WERI-Rb-1 (cell line): ENCODE measurements around the gene ZCCHC14.
"Not testable (repeated sequence)": the region's sequence is repeated elsewhere in the genome, so short reads cannot be mapped to it uniquely, and the experiment has no call there.

Experiments
- DNase-seq: peaks from one replicate; pipeline ENCODE4 v3.0.0-alpha.2; 2020
- H3K27ac ChIP-seq: fragments of 250-450 bp; sonication (Bioruptor Pico); 2 replicates; pipeline ENCODE4 v1.5.1; 2020; ENCODE audit warnings: mild to moderate bottlenecking, moderate library complexity
- H3K27me3 ChIP-seq: fragments of 250-450 bp; sonication (Bioruptor Pico); 2 replicates; pipeline ENCODE4 v1.5.1; 2021; ENCODE audit warnings: mild to moderate bottlenecking, low read depth, moderate library complexity; ENCODE audit not compliant: insufficient read depth, severe bottlenecking
- H3K36me3 ChIP-seq: fragments of 250-450 bp; sonication (Bioruptor Pico); 2 replicates; pipeline ENCODE4 v1.5.1; 2020; ENCODE audit warnings: mild to moderate bottlenecking, moderate library complexity
- H3K4me3 ChIP-seq: 2 replicates; pipeline ENCODE4 v1.5.1; 2011; ENCODE audit warnings: low read depth, mild to moderate bottlenecking, control low read depth, low read length
- H3K9me3 ChIP-seq: fragments of 250-450 bp; sonication (Bioruptor Pico); 2 replicates; pipeline ENCODE4 v1.5.1; 2021; ENCODE audit warnings: mild to moderate bottlenecking, moderate library complexity; ENCODE audit not compliant: severe bottlenecking
- CTCF ChIP-seq: IDR thresholded peaks from 2 replicates; pipeline ENCODE4 v1.5.1; 2011; ENCODE audit warnings: low read depth, mild to moderate bottlenecking, control low read depth, inconsistent platforms, low read length

ZCCHC14 gene

GRCh38 chr16:87496447-87496801 lies 3.6 kb upstream of the ZCCHC14 start:
- Histone ChIP-seq H3K36me3 (no peaks in the 10 kb centered on the region), H3K27ac (no peak overlapping the region), H3K9me3 (no peaks in the 10 kb centered on the region), H3K27me3 (no peaks in the 10 kb centered on the region), H3K4me3 (no peak overlapping the region)
- DNase-seq: no peak
- TF ChIP-seq CTCF: no peak

GRCh38 chr16:87495578-87496446 lies 3.0 kb upstream of the ZCCHC14 start:
- DNase-seq: no peak
- H3K36me3 ChIP-seq: no peaks in the 10 kb centered on the region
- no peaks in the 10 kb centered on the region for H3K27me3 ChIP-seq
- no peaks in the 10 kb centered on the region for H3K9me3 ChIP-seq
- TF ChIP-seq CTCF: no peak
- no peak overlapping the region for H3K4me3 ChIP-seq
- no peak overlapping the region for H3K27ac ChIP-seq

DNA sequence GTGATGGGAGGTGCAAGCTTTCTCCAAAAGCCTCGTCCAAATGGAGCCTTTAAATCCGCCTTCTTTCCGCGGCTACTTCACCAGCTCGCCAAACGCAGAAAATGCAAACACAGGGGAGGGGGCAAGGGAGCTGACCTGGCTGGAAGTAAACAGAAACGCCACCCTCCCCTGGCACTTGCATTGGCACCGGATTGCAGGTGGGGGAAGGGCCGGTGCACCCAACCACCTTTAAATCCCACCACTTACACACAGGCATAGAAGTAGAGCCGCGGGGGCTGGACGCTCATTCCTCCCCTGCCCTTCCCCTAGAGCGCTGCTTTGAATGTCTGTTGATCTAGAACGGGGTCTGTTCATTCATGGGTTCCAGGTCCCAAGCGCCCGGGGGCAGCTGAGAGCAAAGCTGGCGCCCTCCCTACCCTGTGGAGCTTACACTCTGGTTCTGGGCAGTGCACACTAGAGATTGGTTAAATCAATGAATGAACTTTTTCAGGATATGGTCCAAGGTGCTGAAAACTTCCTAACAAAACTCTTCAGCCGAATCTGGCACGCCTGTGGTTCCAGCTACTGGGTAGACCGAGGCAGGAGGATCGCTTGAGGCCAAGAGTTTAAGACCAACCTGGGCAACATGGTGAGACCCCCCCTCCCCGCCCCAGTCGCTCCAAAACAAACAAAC lies 920 bp upstream of the ZCCHC14 start:
- Histone ChIP-seq H3K27ac (no peak overlapping the region), H3K27me3 (no peaks in the 10 kb centered on the region)
- no peak for DNase-seq

GRCh38 chr16:87492291-87492630 lies 563 bp downstream of the ZCCHC14 start:
- no peaks in the 10 kb centered on the region for H3K27me3 ChIP-seq
- no peak for DNase-seq
- H3K9me3 ChIP-seq: no peaks in the 10 kb centered on the region
- no peak overlapping the region for H3K4me3 ChIP-seq
- no peak for TF ChIP-seq CTCF
- no peaks in the 10 kb centered on the region for H3K36me3 ChIP-seq
- H3K27ac ChIP-seq: no peak overlapping the region

More for the DNA sequence above, 920 bp upstream of the ZCCHC14 start:
- no peak for TF ChIP-seq CTCF
- Histone ChIP-seq H3K36me3 (no peaks in the 10 kb centered on the region), H3K4me3 (peak overlapping the region; percentile 45), H3K9me3 (no peaks in the 10 kb centered on the region)

DNA sequence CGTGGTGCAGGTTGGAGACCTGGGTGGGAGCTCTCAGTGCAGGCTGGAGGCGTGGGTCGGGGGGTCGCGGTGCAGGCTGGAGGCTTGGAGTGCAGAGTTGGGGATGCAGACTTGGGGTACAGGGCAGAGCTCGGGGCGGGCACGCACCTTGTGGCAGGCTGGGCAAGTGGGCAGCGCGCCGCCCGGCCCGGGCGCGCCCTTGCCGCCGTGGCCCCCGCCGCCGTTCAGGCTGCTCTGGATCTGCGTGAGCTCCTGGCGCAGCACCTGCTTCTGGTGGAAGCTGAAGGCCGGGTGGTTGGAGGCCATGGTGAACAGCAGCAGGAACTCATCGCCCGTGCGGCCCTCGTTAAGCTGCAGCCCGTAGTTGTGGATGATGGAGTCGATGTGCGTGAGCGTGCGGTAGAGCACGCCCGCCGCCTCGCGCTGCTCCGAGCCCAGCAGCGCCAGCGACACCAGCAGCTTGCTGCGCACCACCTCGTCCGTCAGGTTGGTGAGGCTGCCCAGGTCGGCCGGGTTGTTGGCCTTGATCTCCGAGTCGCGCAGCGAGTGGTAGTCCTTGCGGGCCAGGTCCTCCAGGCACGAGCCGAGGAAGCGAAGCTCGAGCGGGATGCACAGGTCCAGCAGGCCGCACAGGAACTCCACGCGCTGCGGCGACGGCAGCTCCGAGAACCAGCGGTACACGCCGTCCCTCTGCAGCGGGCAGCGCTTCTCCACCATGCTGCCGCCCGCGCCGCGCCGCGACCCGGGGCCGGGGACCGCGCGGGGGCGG lies 1.1 kb downstream of the ZCCHC14 start:
- TF ChIP-seq CTCF: no peak
- Histone ChIP-seq H3K27me3 (no peaks in the 10 kb centered on the region), H3K9me3 (no peaks in the 10 kb centered on the region), H3K4me3 (peak overlapping the region; percentile 40), H3K36me3 (no peaks in the 10 kb centered on the region), H3K27ac (no peak overlapping the region)
- DNase-seq: no peak

DNA sequence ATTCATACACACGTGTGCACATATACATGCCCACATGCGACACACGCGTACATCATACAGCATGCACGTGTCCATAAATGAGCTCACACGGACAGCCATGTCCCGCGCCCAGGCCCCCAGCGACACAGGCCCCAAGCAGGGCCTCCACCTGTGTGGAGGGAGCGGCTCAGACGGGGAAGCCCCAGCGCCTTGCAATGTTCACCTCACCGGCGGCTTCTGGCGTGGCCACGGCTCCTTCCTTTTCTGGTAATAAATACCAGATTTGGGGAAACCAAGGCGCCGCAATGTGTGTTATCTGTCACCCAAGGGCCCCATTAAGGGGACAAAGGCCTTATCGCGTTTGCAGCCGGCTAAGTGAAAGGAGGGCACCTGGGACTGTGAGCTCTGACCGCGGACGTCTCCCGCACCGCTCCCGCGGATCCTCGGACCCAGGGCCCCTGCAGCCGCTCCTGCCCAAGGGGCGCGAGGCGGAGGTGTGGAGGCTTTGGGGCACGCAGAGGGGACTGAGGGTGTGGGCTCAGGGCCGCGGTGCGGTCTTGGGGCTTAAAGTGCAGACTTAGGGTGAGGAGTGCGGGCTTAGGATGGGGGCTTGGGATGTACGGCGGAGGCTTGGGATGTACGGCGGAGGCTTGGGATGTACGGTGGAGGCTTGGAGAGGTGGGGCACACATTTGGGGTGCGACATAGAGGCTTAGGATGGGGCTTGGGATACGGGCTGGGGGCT lies 1.9 kb downstream of the ZCCHC14 start:
- not testable (repeated sequence) for H3K36me3 ChIP-seq, H3K27me3 ChIP-seq, H3K4me3 ChIP-seq, DNase-seq, H3K9me3 ChIP-seq, H3K27ac ChIP-seq
